BJ (cell line): ENCODE results near the gene SPG7. TPM values are rescaled to one million over a fixed set of nuclear protein-coding genes. Genes with fewer than 3 reads are reported as not detected.

Source experiments
- CTCF ChIA-PET: fragments of 350-600 bp; formaldehyde crosslinking; extraction: SDS; loops from one replicate; lab custom pipeline; 2021; ENCODE audit warnings: antibody characterized with exemption, inconsistent platforms; lab: Yijun Ruan, JAX
- POLR2A ChIA-PET: fragments of 300-600 bp; sonication (Branson Sonifier 250); formaldehyde crosslinking; extraction: SDS; loops from one replicate; lab custom pipeline; 2021; ENCODE audit warnings: antibody characterized with exemption; lab: Charles Lee
- DNase-seq: peaks from one replicate; pipeline ENCODE4 v3.0.0-alpha.2; 2011; ENCODE audit warnings: low read depth
- H3K27me3 ChIP-seq: 2 replicates; pipeline ENCODE4 v1.6.0; 2011; ENCODE audit warnings: low read length; ENCODE audit not compliant: control insufficient read depth, insufficient read depth
- H3K36me3 ChIP-seq: 2 replicates; pipeline ENCODE4 v1.5.1; 2011; ENCODE audit warnings: low read length; ENCODE audit not compliant: control insufficient read depth, insufficient read depth
- H3K4me3 ChIP-seq: 2 replicates; pipeline ENCODE4 v1.5.1; 2011; ENCODE audit warnings: low read depth, mild to moderate bottlenecking, control low read depth, low read length
- polyA plus RNA-seq: library from polyadenylated mRNA; depleted of rRNA; stranded (reverse); fragments of >200 nt; gene quantifications from 2 replicates; pipeline ENCODE4 v1.2.3, GENCODE V29; 2011
- TF ChIP-seq, protein P1 (sequence below): IDR thresholded peaks from 2 replicates; pipeline ENCODE4 v1.5.1; 2011; ENCODE audit warnings: low read depth, mild to moderate bottlenecking, control low read depth, inconsistent platforms, low read length, moderate library complexity; ENCODE audit not compliant: insufficient read depth

Gene SPG7
- polyA plus RNA-seq, 1 experiment: 45.0 TPM

DNA sequence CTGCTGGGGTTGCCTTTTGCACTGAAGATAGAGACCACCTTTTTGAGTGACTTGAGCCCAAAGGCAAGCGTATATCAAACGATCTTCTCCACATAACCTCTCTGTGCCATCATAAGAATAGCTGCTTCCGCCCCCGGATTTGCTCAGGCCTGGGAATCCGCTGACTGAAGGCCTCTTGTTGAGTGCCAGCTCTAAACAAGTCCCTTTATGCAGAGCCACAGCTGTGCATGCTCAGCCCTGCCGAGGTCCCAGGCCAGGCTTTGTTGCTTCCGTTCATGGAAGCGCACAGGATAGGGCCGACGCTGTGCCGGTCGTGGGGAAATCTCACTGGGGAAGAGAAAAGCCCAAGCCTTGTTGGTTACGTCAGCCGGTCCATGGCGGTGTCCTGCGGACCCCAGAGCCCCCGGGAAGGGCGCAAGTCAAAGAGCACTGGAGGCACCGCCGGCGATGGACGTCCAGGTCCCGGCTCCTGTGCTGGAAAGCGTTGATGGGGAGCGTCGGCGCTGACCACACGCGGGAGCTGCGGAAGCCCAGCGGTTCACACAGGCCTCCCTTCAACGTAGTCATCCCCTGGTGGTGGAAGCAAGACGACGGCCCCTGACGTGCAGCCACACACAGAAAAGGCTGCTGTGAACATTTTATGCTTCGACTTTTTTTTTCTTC lies 28.8 kb downstream of the SPG7 start:
- ChIA-PET POLR2A (no interaction called here), CTCF (interaction anchor here (0.7 kb wide), 1 partner anchor 12 kb away, joined by 3 read pairs; no protein-coding TSS in a partner anchor)
- Histone ChIP-seq H3K4me3 (no peak overlapping the region), H3K27me3 (no peaks in the 10 kb centered on the region), H3K36me3 (peaks cover 36% of the 10 kb centered on the region)
- TF ChIP-seq, protein P1, sequence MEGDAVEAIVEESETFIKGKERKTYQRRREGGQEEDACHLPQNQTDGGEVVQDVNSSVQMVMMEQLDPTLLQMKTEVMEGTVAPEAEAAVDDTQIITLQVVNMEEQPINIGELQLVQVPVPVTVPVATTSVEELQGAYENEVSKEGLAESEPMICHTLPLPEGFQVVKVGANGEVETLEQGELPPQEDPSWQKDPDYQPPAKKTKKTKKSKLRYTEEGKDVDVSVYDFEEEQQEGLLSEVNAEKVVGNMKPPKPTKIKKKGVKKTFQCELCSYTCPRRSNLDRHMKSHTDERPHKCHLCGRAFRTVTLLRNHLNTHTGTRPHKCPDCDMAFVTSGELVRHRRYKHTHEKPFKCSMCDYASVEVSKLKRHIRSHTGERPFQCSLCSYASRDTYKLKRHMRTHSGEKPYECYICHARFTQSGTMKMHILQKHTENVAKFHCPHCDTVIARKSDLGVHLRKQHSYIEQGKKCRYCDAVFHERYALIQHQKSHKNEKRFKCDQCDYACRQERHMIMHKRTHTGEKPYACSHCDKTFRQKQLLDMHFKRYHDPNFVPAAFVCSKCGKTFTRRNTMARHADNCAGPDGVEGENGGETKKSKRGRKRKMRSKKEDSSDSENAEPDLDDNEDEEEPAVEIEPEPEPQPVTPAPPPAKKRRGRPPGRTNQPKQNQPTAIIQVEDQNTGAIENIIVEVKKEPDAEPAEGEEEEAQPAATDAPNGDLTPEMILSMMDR: no peak
- DNase-seq: no peak

DNA sequence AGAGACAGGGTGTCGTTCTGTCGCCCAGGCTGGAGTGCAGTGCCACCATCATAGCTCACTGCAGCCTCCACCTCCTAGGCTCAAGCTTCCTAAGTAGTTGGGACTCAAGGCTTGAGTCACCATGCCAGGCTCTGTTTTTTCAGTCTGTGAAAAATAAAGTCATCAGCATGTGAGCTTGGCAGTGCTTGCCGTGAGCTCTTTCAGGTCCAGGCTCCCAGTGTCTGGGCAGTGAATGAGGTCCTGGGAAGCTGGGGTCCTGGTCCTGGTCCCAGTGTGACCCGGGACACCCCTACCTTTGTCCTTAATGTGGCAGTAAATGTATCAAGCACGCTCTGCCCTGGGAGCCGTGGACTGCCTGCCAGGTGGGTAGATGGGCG lies 29.3 kb downstream of the SPG7 start:
- CTCF ChIA-PET: interaction anchor here (0.7 kb wide), 1 partner anchor 13 kb away, joined by 3 read pairs; no protein-coding TSS in a partner anchor

DNA sequence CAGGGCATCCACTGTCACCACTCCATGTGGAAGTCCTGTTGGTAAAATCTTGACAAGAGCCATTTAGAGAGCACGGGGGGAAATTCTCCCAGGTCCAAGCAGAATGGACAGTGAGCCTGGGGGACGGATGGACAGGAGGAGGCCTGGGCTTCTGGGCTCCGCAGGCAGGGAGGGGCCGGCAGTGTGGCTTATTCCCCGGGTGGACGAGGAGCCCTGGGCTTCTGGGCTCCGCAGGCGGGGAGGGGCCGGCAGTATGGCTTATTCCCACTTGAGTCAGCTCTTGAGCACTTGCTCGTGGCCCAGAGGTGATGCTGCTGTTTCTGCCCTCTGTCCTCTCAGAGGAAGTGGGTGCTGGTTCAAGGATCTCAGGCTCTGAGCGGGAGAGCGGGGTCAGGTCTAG lies 30.1 kb downstream of the SPG7 start:
- no peak overlapping the region for H3K4me3 ChIP-seq
- CTCF ChIA-PET: no interaction called here
- DNase-seq: no peak
- POLR2A ChIA-PET: no interaction called here
- H3K36me3 ChIP-seq: peaks cover 33% of the 10 kb centered on the region
- H3K27me3 ChIP-seq: no peaks in the 10 kb centered on the region
- TF ChIP-seq, protein P1: no peak

More for the DNA sequence above, 29.3 kb downstream of the SPG7 start:
- no peak for DNase-seq
- POLR2A ChIA-PET: no interaction called here
- TF ChIP-seq, protein P1: no peak
- no peaks in the 10 kb centered on the region for H3K27me3 ChIP-seq
- H3K4me3 ChIP-seq: no peak overlapping the region
- peaks cover 33% of the 10 kb centered on the region for H3K36me3 ChIP-seq

DNA sequence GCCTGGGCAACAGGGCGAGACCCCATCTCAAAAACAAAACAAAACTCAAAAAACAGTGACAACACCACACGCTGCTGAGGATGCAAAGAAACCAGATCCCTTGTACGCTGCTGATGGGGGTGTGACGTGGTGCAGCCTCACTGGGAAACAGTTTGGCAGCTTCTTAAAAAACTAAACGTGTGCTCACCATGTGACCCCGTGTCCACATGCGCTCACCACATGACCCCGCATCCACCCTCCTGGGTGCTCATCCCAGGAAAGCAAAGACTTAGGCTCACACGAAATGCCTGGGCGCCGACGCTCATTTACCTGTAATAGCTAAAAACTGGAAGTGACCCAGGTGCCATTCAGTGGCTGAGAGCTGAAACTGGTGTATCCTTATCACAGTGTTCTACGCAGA lies 32.4 kb downstream of the SPG7 start:
- peaks cover 34% of the 10 kb centered on the region for H3K36me3 ChIP-seq

DNA sequence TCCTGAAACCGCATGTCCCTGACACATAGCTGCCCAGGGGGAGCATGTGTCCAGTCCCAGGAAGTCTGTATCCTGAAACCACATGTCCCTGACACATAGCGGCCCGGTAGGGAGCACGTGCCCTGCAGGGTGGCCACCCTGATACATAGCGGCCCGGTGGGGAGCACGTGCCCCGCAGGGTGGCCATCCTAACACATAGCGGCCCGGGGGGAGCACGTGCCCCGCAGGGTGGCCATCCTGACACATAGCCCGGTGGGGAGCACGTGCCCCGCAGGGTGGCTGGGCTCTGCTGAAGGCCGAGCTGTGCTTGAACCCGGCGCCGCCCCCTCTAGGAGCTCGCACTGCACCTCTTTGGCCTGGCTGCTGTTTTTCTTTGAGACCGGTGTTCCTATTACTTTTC lies 33.6 kb downstream of the SPG7 start:
- CTCF ChIA-PET: no interaction called here

More for the DNA sequence above, 32.4 kb downstream of the SPG7 start:
- POLR2A ChIA-PET: no interaction called here
- CTCF ChIA-PET: interaction anchor here (1.4 kb wide), 1 partner anchor 33 kb away, joined by 3 read pairs; the partner anchor contains the start of gene SPG7
- no peak for DNase-seq
- no peaks in the 10 kb centered on the region for H3K27me3 ChIP-seq
- TF ChIP-seq, protein P1: no peak
- H3K4me3 ChIP-seq: no peak overlapping the region

More for the DNA sequence above, 33.6 kb downstream of the SPG7 start:
- TF ChIP-seq, protein P1: no peak
- Histone ChIP-seq H3K36me3 (peaks cover 32% of the 10 kb centered on the region), H3K4me3 (no peak overlapping the region), H3K27me3 (no peaks in the 10 kb centered on the region)
- no peak for DNase-seq
- POLR2A ChIA-PET: no interaction called here
